C4-2B (cell line): ENCODE data around the gene ADGRV1.

Experiments
- H3K27ac ChIP-seq: fragments of 450-650 bp; 2 replicates; pipeline ENCODE4 v1.5.1; 2017
- CTCF ChIP-seq: fragments of 450-650 bp; conservative IDR thresholded peaks from 2 replicates; pipeline ENCODE4 v1.5.1; 2017; ENCODE audit warnings: mild to moderate bottlenecking
- ZFX ChIP-seq: fragments of 450-650 bp; IDR thresholded peaks from 2 replicates; pipeline ENCODE4 v1.6.1; 2017

Gene ADGRV1

GRCh38 chr5:90529194-90529938 is 29.2 kb upstream of the ADGRV1 start, which contains the start of gene LYSMD3:
Gene LYSMD3 (minus strand): TSS chr5:90529584. CDS start chr5:90525289, 4,295 bp downstream.
- peak; percentile 75 for TF ChIP-seq ZFX
- TF ChIP-seq CTCF = no peak
- H3K27ac ChIP-seq = peak within 1 kb of the TSS; percentile 92

GRCh38 chr5:90529939-90530677 is 28.5 kb upstream of the ADGRV1 start:
- peak overlapping the region; percentile 92 for H3K27ac ChIP-seq
- TF ChIP-seq CTCF (peak; percentile 91), ZFX (no peak)

GRCh38 chr5:90530736-90531487 is 27.7 kb upstream of the ADGRV1 start:
- TF ChIP-seq CTCF (no peak), ZFX (no peak)
- H3K27ac ChIP-seq = no peak overlapping the region

- no peak for TF ChIP-seq CTCF
- no peak for TF ChIP-seq ZFX
- H3K27ac ChIP-seq = no peak overlapping the region; the same call in 1 of the 2 replicates
Measured at GRCh38 chr5:90533794-90534193, 24.8 kb upstream of the ADGRV1 start.

- H3K27ac ChIP-seq = no peak overlapping the region
- TF ChIP-seq ZFX = no peak
- no peak for TF ChIP-seq CTCF
Measured at GRCh38 chr5:90534922-90535321, 23.7 kb upstream of the ADGRV1 start.

GRCh38 chr5:90542827-90543519 is 15.6 kb upstream of the ADGRV1 start:
- H3K27ac ChIP-seq = no peak overlapping the region
- no peak for TF ChIP-seq CTCF
- TF ChIP-seq ZFX = no peak
